ENCODE data around the gene PXK.

The PXK gene

GRCh38 chr3:58361866-58362265 is 29.2 kb downstream of the PXK start:
- no peak for TF ChIP-seq CREB1 (IDR thresholded peaks at IDR 0.05; ENCODE audit: low read depth)
- TF ChIP-seq MAX (IDR thresholded peaks at IDR 0.05), result no peak
- no peak for TF ChIP-seq EGR1 (IDR thresholded peaks at IDR 0.05)
- no peak for TF ChIP-seq CEBPB (IDR thresholded peaks at IDR 0.05)
- TF ChIP-seq YY1 (IDR thresholded peaks at IDR 0.05; ENCODE audit: low read depth), result no peak
- TF ChIP-seq RAD21 (IDR thresholded peaks at IDR 0.05; ENCODE audit: low read depth), result no peak
- TF ChIP-seq USF1 (IDR thresholded peaks at IDR 0.05), result no peak
- no peak for TF ChIP-seq TEAD4 (IDR thresholded peaks at IDR 0.05)
- TF ChIP-seq EP300 (IDR thresholded peaks at IDR 0.05; ENCODE audit: borderline replicate concordance), result no peak
- TF ChIP-seq NFIC (IDR thresholded peaks at IDR 0.05), result no peak
- no peak for TF ChIP-seq TAF1 (IDR thresholded peaks at IDR 0.05; ENCODE audit: low read depth)
- TF ChIP-seq REST (IDR thresholded peaks at IDR 0.05; ENCODE audit: low read depth), result no peak
- TF ChIP-seq ZBTB7A (IDR thresholded peaks at IDR 0.05; ENCODE audit: low read depth), result no peak
- TF ChIP-seq FOXM1 (IDR thresholded peaks at IDR 0.05; ENCODE audit: borderline replicate concordance, low read depth), result no peak

- no peak for TF ChIP-seq RAD21 (IDR thresholded peaks at IDR 0.05; ENCODE audit: low read depth)
- no peak for TF ChIP-seq TAF1 (IDR thresholded peaks at IDR 0.05; ENCODE audit: low read depth)
- no peak for TF ChIP-seq USF1 (IDR thresholded peaks at IDR 0.05)
- TF ChIP-seq CEBPB (IDR thresholded peaks at IDR 0.05), result no peak
- TF ChIP-seq CREB1 (IDR thresholded peaks at IDR 0.05; ENCODE audit: low read depth), result no peak
- no peak for TF ChIP-seq YY1 (IDR thresholded peaks at IDR 0.05; ENCODE audit: low read depth)
- TF ChIP-seq TCF12 (IDR thresholded peaks at IDR 0.05; ENCODE audit: low read depth), result no peak
- TF ChIP-seq EP300 (IDR thresholded peaks at IDR 0.05; ENCODE audit: borderline replicate concordance), result no peak
- TF ChIP-seq TEAD4 (IDR thresholded peaks at IDR 0.05), result no peak
- TF ChIP-seq ZBTB7A (IDR thresholded peaks at IDR 0.05; ENCODE audit: low read depth), result no peak
- no peak for TF ChIP-seq MAX (IDR thresholded peaks at IDR 0.05)
- TF ChIP-seq NFIC (IDR thresholded peaks at IDR 0.05), result no peak
- TF ChIP-seq FOXM1 (IDR thresholded peaks at IDR 0.05; ENCODE audit: borderline replicate concordance, low read depth), result no peak
These were observed 34.0 kb downstream of the PXK start for GRCh38 chr3:58366699-58367098.

GRCh38 chr3:58369038-58369437 is 36.3 kb downstream of the PXK start:
- no peak for TF ChIP-seq REST (IDR thresholded peaks at IDR 0.05; ENCODE audit: low read depth)
- no peak for TF ChIP-seq FOXM1 (IDR thresholded peaks at IDR 0.05; ENCODE audit: borderline replicate concordance, low read depth)
- TF ChIP-seq CEBPB (IDR thresholded peaks at IDR 0.05), result no peak
- TF ChIP-seq USF1 (IDR thresholded peaks at IDR 0.05), result no peak
- no peak for TF ChIP-seq YY1 (IDR thresholded peaks at IDR 0.05; ENCODE audit: low read depth)
- TF ChIP-seq EGR1 (IDR thresholded peaks at IDR 0.05), result no peak
- TF ChIP-seq MAX (IDR thresholded peaks at IDR 0.05), result no peak
- TF ChIP-seq TCF12 (IDR thresholded peaks at IDR 0.05; ENCODE audit: low read depth), result no peak

GRCh38 chr3:58369876-58370275 is 37.2 kb downstream of the PXK start:
- TF ChIP-seq TAF1 (IDR thresholded peaks at IDR 0.05; ENCODE audit: low read depth), result no peak
- no peak for TF ChIP-seq EGR1 (IDR thresholded peaks at IDR 0.05)
- no peak for TF ChIP-seq CREB1 (IDR thresholded peaks at IDR 0.05; ENCODE audit: low read depth)
- TF ChIP-seq USF1 (IDR thresholded peaks at IDR 0.05), result no peak
- no peak for TF ChIP-seq MAX (IDR thresholded peaks at IDR 0.05)
- no peak for TF ChIP-seq YY1 (IDR thresholded peaks at IDR 0.05; ENCODE audit: low read depth)
- TF ChIP-seq TEAD4 (IDR thresholded peaks at IDR 0.05), result no peak
- no peak for TF ChIP-seq NFIC (IDR thresholded peaks at IDR 0.05)
- no peak for TF ChIP-seq RAD21 (IDR thresholded peaks at IDR 0.05; ENCODE audit: low read depth)
- TF ChIP-seq REST (IDR thresholded peaks at IDR 0.05; ENCODE audit: low read depth), result no peak
- no peak for TF ChIP-seq FOXM1 (IDR thresholded peaks at IDR 0.05; ENCODE audit: borderline replicate concordance, low read depth)
- no peak for TF ChIP-seq TCF12 (IDR thresholded peaks at IDR 0.05; ENCODE audit: low read depth)
- TF ChIP-seq ZBTB7A (IDR thresholded peaks at IDR 0.05; ENCODE audit: low read depth), result no peak
- no peak for TF ChIP-seq CEBPB (IDR thresholded peaks at IDR 0.05)
- TF ChIP-seq EP300 (IDR thresholded peaks at IDR 0.05; ENCODE audit: borderline replicate concordance), result no peak

All from Ishikawa (cell line).